WTC11 (cell line): ENCODE results near the gene CENPU. TPM values are rescaled to one million over a fixed set of nuclear protein-coding genes. Genes with fewer than 3 reads are reported as not detected.

Experiments used
- ATAC-seq: fragments of 200-7000 bp; cut with Tn5 transposase; 2 replicates; pipeline ENCODE4 v1.10.0; 2021; ENCODE audit warnings: mild to moderate bottlenecking, moderate library complexity
- CTCF ChIA-PET: fragments of 300-600 bp; sonication (Branson Sonifier 250); formaldehyde crosslinking; loops from one replicate; lab custom pipeline; 2021; ENCODE audit warnings: antibody characterized with exemption; lab: Charles Lee
- POLR2A ChIA-PET: fragments of 350-600 bp; sonication (Branson Sonifier 250); formaldehyde crosslinking; loops from one replicate; lab custom pipeline; 2021; ENCODE audit warnings: antibody characterized with exemption; lab: Charles Lee
- DNase-seq: peaks from one replicate; pipeline ENCODE4 v3.0.0; 2021; ENCODE audit warnings: low spot score
- H3K27ac Mint-ChIP-seq: 2 replicates; pipeline ENCODE4 v1.8.0; 2021; ENCODE audit warnings: mixed read lengths
- H3K27me3 Mint-ChIP-seq: 2 replicates; pipeline ENCODE4 v1.8.0; 2021; ENCODE audit warnings: low read depth, mild to moderate bottlenecking, moderate library complexity, mixed read lengths
- H3K36me3 Mint-ChIP-seq: 2 replicates; pipeline ENCODE4 v1.8.0; 2021; ENCODE audit warnings: mixed read lengths
- H3K4me1 Mint-ChIP-seq: 2 replicates; pipeline ENCODE4 v1.8.0; 2022; ENCODE audit warnings: mixed read lengths
- H3K4me3 Mint-ChIP-seq: 2 replicates; pipeline ENCODE4 v1.8.0; 2021; ENCODE audit warnings: mild to moderate bottlenecking, moderate library complexity, mixed read lengths
- H3K9me3 Mint-ChIP-seq: 2 replicates; pipeline ENCODE4 v1.8.0; 2021; ENCODE audit warnings: mixed read lengths
- ATF1 ChIP-seq: sonication (generic); formaldehyde crosslinking; IDR thresholded peaks from 2 replicates; pipeline ENCODE4 v1.8.1; 2023; ENCODE audit warnings: mild to moderate bottlenecking, moderate library complexity, missing genetic modification reagents
- CREB1 ChIP-seq: sonication (generic); formaldehyde crosslinking; IDR thresholded peaks from 2 replicates; pipeline ENCODE4 v1.8.0; 2023; ENCODE audit warnings: mild to moderate bottlenecking, missing genetic modification reagents
- FOXJ3 ChIP-seq: sonication (generic); formaldehyde crosslinking; IDR thresholded peaks from 2 replicates; pipeline ENCODE4 v1.9.0; 2021; ENCODE audit warnings: missing genetic modification reagents, mild to moderate bottlenecking, borderline replicate concordance
- GABPB1 ChIP-seq: sonication (generic); formaldehyde crosslinking; IDR thresholded peaks from 2 replicates; pipeline ENCODE4 v1.8.1; 2023; ENCODE audit warnings: mild to moderate bottlenecking, missing genetic modification reagents
- HMGA2 ChIP-seq: fragments of 250-450 bp; sonication (Bioruptor Pico); IDR thresholded peaks from 2 replicates; pipeline ENCODE4 v1.4.0; 2021; ENCODE audit warnings: mild to moderate bottlenecking, moderate library complexity
- NFE2L1 ChIP-seq: sonication (generic); formaldehyde crosslinking; IDR thresholded peaks from 2 replicates; pipeline ENCODE4 v1.8.1; 2023; ENCODE audit warnings: missing genetic modification reagents
- NR2C2 ChIP-seq: sonication (generic); formaldehyde crosslinking; IDR thresholded peaks from 2 replicates; pipeline ENCODE4 v1.8.0; 2022; ENCODE audit warnings: mild to moderate bottlenecking, missing genetic modification reagents
- total RNA-seq: library from RNA; stranded (reverse); gene quantifications from 3 replicates; pipeline ENCODE4 v1.2.3, GENCODE V29; 2021
- TF ChIP-seq, protein P1 (sequence below): fragments of 250-450 bp; sonication (Bioruptor Pico); IDR thresholded peaks from 2 replicates; pipeline ENCODE4 v1.9.0; 2021; ENCODE audit warnings: mild to moderate bottlenecking, borderline replicate concordance
- TF ChIP-seq, protein P2 (sequence below): fragments of 250-450 bp; sonication (Bioruptor Pico); conservative IDR thresholded peaks from 2 replicates; pipeline ENCODE4 v1.9.0; 2021; ENCODE audit warnings: mild to moderate bottlenecking
- TF ChIP-seq, protein P3 (sequence below): sonication (generic); formaldehyde crosslinking; IDR thresholded peaks from 2 replicates; pipeline ENCODE4 v1.8.1; 2023; ENCODE audit warnings: mild to moderate bottlenecking, missing genetic modification reagents, moderate library complexity
- TF ChIP-seq, protein P4 (sequence below): sonication (generic); formaldehyde crosslinking; IDR thresholded peaks from 2 replicates; pipeline ENCODE4 v1.8.0; 2022; ENCODE audit warnings: mild to moderate bottlenecking, missing genetic modification reagents
- TF ChIP-seq, protein P5 (sequence below): sonication (generic); formaldehyde crosslinking; IDR thresholded peaks from 2 replicates; pipeline ENCODE4 v1.8.1; 2022; ENCODE audit warnings: mild to moderate bottlenecking, moderate library complexity, missing genetic modification reagents
- TF ChIP-seq, protein P6 (sequence below): sonication (generic); formaldehyde crosslinking; IDR thresholded peaks from 2 replicates; pipeline ENCODE4 v1.8.1; 2023; ENCODE audit warnings: mild to moderate bottlenecking, moderate library complexity, missing genetic modification reagents
- TF ChIP-seq, protein P7 (sequence below): fragments of 250-450 bp; sonication (Bioruptor Pico); IDR thresholded peaks from 2 replicates; pipeline ENCODE4 v2.1.2; 2022; ENCODE audit warnings: mild to moderate bottlenecking, moderate library complexity
- TF ChIP-seq, protein P8 (sequence below): sonication (generic); formaldehyde crosslinking; IDR thresholded peaks from 2 replicates; pipeline ENCODE4 v1.8.0; 2023; ENCODE audit warnings: mild to moderate bottlenecking, missing genetic modification reagents

Gene CENPU
- total RNA-seq, 1 experiment from 2014 or later, result 60.5 TPM

DNA sequence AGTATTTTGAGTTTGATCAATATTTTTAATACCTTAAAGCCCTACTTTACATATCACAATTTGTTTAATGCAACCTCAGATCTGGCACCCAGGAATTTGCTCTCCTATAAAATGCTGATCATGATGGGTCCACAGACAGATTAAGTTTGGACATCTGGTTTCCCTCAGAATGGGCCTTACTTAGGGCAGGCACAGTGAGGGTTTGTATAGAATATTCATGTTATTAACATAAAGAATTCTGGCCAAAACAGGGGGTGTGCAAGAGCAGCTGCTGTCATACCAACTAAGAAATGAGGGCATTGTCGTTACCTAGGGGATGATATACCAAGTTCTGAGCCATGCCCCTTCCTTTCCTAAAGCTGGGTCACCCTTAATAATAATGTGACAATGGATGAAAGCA lies 37.5 kb upstream of the CENPU start (continued):
- TF ChIP-seq, protein P1, sequence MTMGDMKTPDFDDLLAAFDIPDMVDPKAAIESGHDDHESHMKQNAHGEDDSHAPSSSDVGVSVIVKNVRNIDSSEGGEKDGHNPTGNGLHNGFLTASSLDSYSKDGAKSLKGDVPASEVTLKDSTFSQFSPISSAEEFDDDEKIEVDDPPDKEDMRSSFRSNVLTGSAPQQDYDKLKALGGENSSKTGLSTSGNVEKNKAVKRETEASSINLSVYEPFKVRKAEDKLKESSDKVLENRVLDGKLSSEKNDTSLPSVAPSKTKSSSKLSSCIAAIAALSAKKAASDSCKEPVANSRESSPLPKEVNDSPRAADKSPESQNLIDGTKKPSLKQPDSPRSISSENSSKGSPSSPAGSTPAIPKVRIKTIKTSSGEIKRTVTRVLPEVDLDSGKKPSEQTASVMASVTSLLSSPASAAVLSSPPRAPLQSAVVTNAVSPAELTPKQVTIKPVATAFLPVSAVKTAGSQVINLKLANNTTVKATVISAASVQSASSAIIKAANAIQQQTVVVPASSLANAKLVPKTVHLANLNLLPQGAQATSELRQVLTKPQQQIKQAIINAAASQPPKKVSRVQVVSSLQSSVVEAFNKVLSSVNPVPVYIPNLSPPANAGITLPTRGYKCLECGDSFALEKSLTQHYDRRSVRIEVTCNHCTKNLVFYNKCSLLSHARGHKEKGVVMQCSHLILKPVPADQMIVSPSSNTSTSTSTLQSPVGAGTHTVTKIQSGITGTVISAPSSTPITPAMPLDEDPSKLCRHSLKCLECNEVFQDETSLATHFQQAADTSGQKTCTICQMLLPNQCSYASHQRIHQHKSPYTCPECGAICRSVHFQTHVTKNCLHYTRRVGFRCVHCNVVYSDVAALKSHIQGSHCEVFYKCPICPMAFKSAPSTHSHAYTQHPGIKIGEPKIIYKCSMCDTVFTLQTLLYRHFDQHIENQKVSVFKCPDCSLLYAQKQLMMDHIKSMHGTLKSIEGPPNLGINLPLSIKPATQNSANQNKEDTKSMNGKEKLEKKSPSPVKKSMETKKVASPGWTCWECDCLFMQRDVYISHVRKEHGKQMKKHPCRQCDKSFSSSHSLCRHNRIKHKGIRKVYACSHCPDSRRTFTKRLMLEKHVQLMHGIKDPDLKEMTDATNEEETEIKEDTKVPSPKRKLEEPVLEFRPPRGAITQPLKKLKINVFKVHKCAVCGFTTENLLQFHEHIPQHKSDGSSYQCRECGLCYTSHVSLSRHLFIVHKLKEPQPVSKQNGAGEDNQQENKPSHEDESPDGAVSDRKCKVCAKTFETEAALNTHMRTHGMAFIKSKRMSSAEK (CRISPR knock-in tag), result no peak
- TF ChIP-seq, protein P2, sequence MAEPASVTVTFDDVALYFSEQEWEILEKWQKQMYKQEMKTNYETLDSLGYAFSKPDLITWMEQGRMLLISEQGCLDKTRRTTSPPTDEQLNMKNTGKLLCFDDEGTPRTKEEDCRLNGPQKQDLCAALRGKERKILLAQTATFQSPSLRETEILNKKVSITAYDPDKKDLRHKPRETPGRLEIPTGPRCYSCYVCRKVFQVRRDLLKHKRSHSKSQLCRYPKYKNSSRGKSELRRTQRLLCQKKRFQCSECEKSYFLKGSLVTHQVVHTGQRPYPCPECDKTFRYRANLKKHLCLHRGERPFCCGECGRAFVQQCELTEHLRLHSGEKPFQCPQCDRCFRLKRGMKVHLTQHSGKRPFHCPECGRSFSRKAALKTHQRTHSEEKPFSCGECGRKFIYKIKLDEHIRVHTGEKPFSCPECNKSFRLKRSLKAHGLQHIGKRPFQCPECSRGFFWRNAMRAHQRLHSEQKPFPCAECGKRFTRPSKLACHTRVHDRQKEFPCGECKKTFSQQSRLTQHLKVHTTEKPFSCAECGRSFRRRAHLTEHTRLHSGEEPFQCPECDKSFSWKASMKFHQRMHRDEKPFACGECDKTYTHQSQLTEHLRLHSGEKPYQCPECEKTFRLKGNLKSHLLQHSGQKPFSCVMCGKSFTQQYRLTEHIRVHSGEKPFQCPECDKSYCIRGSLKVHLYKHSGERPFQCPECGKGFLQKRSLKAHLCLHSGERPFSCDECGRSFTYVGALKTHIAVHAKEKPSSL, result no peak
- TF ChIP-seq NFE2L1 (CRISPR knock-in tag), result no peak
- TF ChIP-seq, protein P3, sequence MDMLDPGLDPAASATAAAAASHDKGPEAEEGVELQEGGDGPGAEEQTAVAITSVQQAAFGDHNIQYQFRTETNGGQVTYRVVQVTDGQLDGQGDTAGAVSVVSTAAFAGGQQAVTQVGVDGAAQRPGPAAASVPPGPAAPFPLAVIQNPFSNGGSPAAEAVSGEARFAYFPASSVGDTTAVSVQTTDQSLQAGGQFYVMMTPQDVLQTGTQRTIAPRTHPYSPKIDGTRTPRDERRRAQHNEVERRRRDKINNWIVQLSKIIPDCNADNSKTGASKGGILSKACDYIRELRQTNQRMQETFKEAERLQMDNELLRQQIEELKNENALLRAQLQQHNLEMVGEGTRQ (CRISPR knock-in tag), result no peak
- no peak for TF ChIP-seq ATF1
- TF ChIP-seq, protein P4, sequence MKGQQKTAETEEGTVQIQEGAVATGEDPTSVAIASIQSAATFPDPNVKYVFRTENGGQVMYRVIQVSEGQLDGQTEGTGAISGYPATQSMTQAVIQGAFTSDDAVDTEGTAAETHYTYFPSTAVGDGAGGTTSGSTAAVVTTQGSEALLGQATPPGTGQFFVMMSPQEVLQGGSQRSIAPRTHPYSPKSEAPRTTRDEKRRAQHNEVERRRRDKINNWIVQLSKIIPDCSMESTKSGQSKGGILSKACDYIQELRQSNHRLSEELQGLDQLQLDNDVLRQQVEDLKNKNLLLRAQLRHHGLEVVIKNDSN (CRISPR knock-in tag), result no peak
- TF ChIP-seq, protein P5, sequence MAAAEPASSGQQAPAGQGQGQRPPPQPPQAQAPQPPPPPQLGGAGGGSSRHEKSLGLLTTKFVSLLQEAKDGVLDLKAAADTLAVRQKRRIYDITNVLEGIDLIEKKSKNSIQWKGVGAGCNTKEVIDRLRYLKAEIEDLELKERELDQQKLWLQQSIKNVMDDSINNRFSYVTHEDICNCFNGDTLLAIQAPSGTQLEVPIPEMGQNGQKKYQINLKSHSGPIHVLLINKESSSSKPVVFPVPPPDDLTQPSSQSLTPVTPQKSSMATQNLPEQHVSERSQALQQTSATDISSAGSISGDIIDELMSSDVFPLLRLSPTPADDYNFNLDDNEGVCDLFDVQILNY (CRISPR knock-in tag), result no peak
- TF ChIP-seq, protein P6, sequence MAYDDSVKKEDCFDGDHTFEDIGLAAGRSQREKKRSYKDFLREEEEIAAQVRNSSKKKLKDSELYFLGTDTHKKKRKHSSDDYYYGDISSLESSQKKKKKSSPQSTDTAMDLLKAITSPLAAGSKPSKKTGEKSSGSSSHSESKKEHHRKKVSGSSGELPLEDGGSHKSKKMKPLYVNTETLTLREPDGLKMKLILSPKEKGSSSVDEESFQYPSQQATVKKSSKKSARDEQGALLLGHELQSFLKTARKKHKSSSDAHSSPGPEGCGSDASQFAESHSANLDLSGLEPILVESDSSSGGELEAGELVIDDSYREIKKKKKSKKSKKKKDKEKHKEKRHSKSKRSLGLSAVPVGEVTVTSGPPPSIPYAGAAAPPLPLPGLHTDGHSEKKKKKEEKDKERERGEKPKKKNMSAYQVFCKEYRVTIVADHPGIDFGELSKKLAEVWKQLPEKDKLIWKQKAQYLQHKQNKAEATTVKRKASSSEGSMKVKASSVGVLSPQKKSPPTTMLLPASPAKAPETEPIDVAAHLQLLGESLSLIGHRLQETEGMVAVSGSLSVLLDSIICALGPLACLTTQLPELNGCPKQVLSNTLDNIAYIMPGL (CRISPR knock-in tag), result no peak
- no peak for TF ChIP-seq GABPB1 (CRISPR knock-in tag)
- no peak for TF ChIP-seq NR2C2

DNA sequence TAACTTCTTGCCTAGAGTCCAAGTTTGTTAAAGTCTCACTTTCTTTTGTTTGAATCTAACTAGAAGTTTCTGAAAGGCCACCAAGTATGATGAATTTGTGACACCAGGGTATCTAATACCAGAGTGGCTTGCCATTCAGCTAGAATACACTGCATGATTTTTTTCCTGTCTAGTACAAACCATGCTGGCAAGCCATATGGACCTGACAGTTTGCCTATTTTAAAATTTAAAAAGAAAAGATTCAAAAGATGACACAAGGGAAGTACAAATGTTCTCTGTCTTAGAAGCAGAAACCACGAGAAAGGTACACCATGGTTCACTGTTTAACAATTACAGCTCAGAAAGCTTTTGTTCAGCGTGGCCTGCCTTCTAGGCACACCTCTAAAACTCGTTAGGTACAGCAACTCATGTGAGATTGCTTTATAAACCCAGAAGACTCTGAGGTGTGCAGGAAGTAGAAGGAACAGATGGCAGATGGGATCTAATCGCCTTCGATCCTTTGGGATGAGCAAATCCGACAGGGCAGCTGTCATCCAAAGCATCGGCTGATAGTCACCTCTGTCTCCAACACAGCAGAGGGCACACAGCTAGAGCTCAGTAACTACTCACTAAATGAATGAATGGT lies 35.4 kb upstream of the CENPU start:
- POLR2A ChIA-PET, result no interaction called here
- H3K27ac Mint-ChIP-seq, result no peak overlapping the region

More for the DNA sequence above, 35.4 kb upstream of the CENPU start:
- TF ChIP-seq, protein P7, sequence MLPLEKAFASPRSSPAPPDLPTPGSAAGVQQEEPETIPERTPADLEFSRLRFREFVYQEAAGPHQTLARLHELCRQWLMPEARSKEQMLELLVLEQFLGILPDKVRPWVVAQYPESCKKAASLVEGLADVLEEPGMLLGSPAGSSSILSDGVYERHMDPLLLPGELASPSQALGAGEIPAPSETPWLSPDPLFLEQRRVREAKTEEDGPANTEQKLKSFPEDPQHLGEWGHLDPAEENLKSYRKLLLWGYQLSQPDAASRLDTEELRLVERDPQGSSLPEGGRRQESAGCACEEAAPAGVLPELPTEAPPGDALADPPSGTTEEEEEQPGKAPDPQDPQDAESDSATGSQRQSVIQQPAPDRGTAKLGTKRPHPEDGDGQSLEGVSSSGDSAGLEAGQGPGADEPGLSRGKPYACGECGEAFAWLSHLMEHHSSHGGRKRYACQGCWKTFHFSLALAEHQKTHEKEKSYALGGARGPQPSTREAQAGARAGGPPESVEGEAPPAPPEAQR (CRISPR knock-in tag), result no peak
- TF ChIP-seq HMGA2 (CRISPR knock-in tag), result no peak
- TF ChIP-seq, protein P8, sequence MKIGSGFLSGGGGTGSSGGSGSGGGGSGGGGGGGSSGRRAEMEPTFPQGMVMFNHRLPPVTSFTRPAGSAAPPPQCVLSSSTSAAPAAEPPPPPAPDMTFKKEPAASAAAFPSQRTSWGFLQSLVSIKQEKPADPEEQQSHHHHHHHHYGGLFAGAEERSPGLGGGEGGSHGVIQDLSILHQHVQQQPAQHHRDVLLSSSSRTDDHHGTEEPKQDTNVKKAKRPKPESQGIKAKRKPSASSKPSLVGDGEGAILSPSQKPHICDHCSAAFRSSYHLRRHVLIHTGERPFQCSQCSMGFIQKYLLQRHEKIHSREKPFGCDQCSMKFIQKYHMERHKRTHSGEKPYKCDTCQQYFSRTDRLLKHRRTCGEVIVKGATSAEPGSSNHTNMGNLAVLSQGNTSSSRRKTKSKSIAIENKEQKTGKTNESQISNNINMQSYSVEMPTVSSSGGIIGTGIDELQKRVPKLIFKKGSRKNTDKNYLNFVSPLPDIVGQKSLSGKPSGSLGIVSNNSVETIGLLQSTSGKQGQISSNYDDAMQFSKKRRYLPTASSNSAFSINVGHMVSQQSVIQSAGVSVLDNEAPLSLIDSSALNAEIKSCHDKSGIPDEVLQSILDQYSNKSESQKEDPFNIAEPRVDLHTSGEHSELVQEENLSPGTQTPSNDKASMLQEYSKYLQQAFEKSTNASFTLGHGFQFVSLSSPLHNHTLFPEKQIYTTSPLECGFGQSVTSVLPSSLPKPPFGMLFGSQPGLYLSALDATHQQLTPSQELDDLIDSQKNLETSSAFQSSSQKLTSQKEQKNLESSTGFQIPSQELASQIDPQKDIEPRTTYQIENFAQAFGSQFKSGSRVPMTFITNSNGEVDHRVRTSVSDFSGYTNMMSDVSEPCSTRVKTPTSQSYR (CRISPR knock-in tag), result no peak
- no peak for TF ChIP-seq CREB1 (CRISPR knock-in tag)
- no peak for TF ChIP-seq FOXJ3 (CRISPR knock-in tag)
- Mint-ChIP-seq H3K4me1 (no peaks in the 10 kb centered on the region), H3K4me3 (no peak overlapping the region), H3K27me3 (no peaks in the 10 kb centered on the region), H3K36me3 (no peaks in the 10 kb centered on the region), H3K9me3 (no peaks in the 10 kb centered on the region)
- DNase-seq (no peak), ATAC-seq (no peak)
- CTCF ChIA-PET, result no interaction called here
